Transverse colon (tissue), 3 donors: ENCODE results near the gene CHST5.

ENCODE experiments used
- CTCF ChIP-seq, 5 experiments: fragments of 200-600 bp in 3 of 5; fragments of 450-650 bp in 2 of 5; sonication (generic) in 3 of 5; IDR thresholded peaks; 1 replicate in 2 of 5; 2 replicates in 3 of 5; pipeline ENCODE4 v1.5.1; 2016 to 2017; ENCODE audit warnings: antibody characterized with exemption in 5 of 5, inconsistent platforms in 3 of 5, mild to moderate bottlenecking in 2 of 5, moderate library complexity in 1 of 5
- EP300 ChIP-seq: sonication (generic); formaldehyde crosslinking; IDR thresholded peaks from one replicate; pipeline ENCODE4 v1.6.1; 2017; ENCODE audit warnings: antibody characterized with exemption, low read depth

GRCh38 chr16:75495076-75495674 lies 40.7 kb downstream of the CHST5 start, which contains the start of gene CHST6:
- TF ChIP-seq CTCF (IDR thresholded peaks at IDR 0.05) (no peak), EP300 (no peak)
